GM21515 (cell line): ENCODE data around the gene ROBO2.

ENCODE experiments used
- ATAC-seq: cut with Tn5 transposase; IDR thresholded peaks from one replicate; pipeline ENCODE4 v1.9.1; 2021; ENCODE audit not compliant: unreplicated experiment

The ROBO2 gene

GRCh38 chr3:77051591-77051990 lies 11.7 kb downstream of the ROBO2 start:
- no peak for ATAC-seq

- no peak for ATAC-seq
Observed at GRCh38 chr3:77052051-77052501, 12.2 kb downstream of the ROBO2 start.

- ATAC-seq, result no peak
Observed at GRCh38 chr3:77052733-77053670, 13.1 kb downstream of the ROBO2 start.

- no peak for ATAC-seq
Observed at GRCh38 chr3:77053795-77054194, 13.9 kb downstream of the ROBO2 start.

- no peak for ATAC-seq
Observed at GRCh38 chr3:77055841-77056341, 16.0 kb downstream of the ROBO2 start.

GRCh38 chr3:77059354-77059753 lies 19.5 kb downstream of the ROBO2 start:
- no peak for ATAC-seq

- ATAC-seq, result no peak
Observed at GRCh38 chr3:77063423-77063822, 23.5 kb downstream of the ROBO2 start.

- no peak for ATAC-seq
Observed at GRCh38 chr3:77065750-77066149, 25.9 kb downstream of the ROBO2 start.

GRCh38 chr3:77066829-77067228 lies 26.9 kb downstream of the ROBO2 start:
- no peak for ATAC-seq

- ATAC-seq, result no peak
Observed at GRCh38 chr3:77068808-77069207, 28.9 kb downstream of the ROBO2 start.

GRCh38 chr3:77071364-77071763 lies 31.5 kb downstream of the ROBO2 start:
- no peak for ATAC-seq

GRCh38 chr3:77071809-77072208 lies 31.9 kb downstream of the ROBO2 start:
- ATAC-seq, result no peak

GRCh38 chr3:77072232-77072631 lies 32.3 kb downstream of the ROBO2 start:
- ATAC-seq, result no peak

GRCh38 chr3:77078279-77078678 lies 38.4 kb downstream of the ROBO2 start:
- no peak for ATAC-seq

- no peak for ATAC-seq
Observed at GRCh38 chr3:77079988-77080610, 40.2 kb downstream of the ROBO2 start.

- no peak for ATAC-seq
Observed at GRCh38 chr3:77081240-77081661, 41.4 kb downstream of the ROBO2 start.

GRCh38 chr3:77084511-77084910 lies 44.6 kb downstream of the ROBO2 start:
- ATAC-seq, result no peak

- ATAC-seq, result no peak
Observed at GRCh38 chr3:77086408-77086807, 46.5 kb downstream of the ROBO2 start.

- ATAC-seq, result no peak
Observed at GRCh38 chr3:77091809-77092208, 51.9 kb downstream of the ROBO2 start.

- no peak for ATAC-seq
Observed at GRCh38 chr3:77093101-77093500, 53.2 kb downstream of the ROBO2 start.

GRCh38 chr3:77096145-77096544 lies 56.2 kb downstream of the ROBO2 start:
- ATAC-seq, result no peak
